ENCODE results near the gene ITPRIP. TPM values are rescaled to one million over a fixed set of nuclear protein-coding genes. Genes with fewer than 3 reads are reported as not detected.

Gene ITPRIP
- total RNA-seq, 1 experiment from 2014 or later = 22.5 TPM

GRCh38 chr10:104296687-104297436 lies 41.4 kb downstream of the ITPRIP start:
- Histone ChIP-seq H3K27ac (ENCODE audit: insufficient read length, low read depth, low read length) (no peak overlapping the region), H3K4ac (ENCODE audit: low read depth, low read length) (no peak overlapping the region), H3K23ac (ENCODE audit: insufficient read length, low read depth, low read length) (no peak overlapping the region), H3K18ac (ENCODE audit: insufficient read length, low read depth, low read length) (no peak overlapping the region), H2BK120ac (ENCODE audit: low read depth, low read length, poor library complexity, severe bottlenecking) (no peak overlapping the region), H3K9me3 (ENCODE audit: control insufficient read depth, low read depth, low read length) (no peaks in the 10 kb centered on the region), H2BK15ac (ENCODE audit: low read depth, low read length) (no peak overlapping the region), H3T11ph (ENCODE audit: low read length) (no peak overlapping the region), H3K27me3 (ENCODE audit: insufficient read depth, low read length) (no peaks in the 10 kb centered on the region), H3K56ac (ENCODE audit: insufficient read length, low read depth, low read length) (no peak overlapping the region), H3K9ac (ENCODE audit: extremely low read depth, insufficient read length, low read length) (no peak overlapping the region), H3K14ac (ENCODE audit: insufficient read depth, low read length) (no peak overlapping the region), H2AK5ac (ENCODE audit: insufficient read length, low read length) (no peak overlapping the region), H3K79me2 (ENCODE audit: insufficient read depth, low read length) (no peaks in the 10 kb centered on the region), H4K5ac (ENCODE audit: insufficient read length, low read depth, low read length) (no peak overlapping the region), H2AFZ (ENCODE audit: low read length) (no peak overlapping the region), H3K79me1 (ENCODE audit: insufficient read depth, low read depth, low read length, poor library complexity, severe bottlenecking) (no peaks in the 10 kb centered on the region), H4K91ac (ENCODE audit: insufficient read length, low read depth, low read length) (no peak overlapping the region), H2BK12ac (ENCODE audit: insufficient read length, low read depth, low read length) (no peak overlapping the region), H4K20me1 (ENCODE audit: control insufficient read depth, insufficient read depth, insufficient read length) (no peaks in the 10 kb centered on the region), H3K4me1 (ENCODE audit: insufficient read depth, low read length) (no peaks in the 10 kb centered on the region; the same call in 1 of the 2 replicates), H2BK20ac (ENCODE audit: low read depth, low read length, poor library complexity, severe bottlenecking) (no peak overlapping the region), H3K23me2 (ENCODE audit: insufficient read length, low read depth, low read length, poor library complexity, severe bottlenecking) (no peaks in the 10 kb centered on the region), H3K4me2 (ENCODE audit: insufficient read depth, insufficient read length, low read length) (no peak overlapping the region), H2BK5ac (ENCODE audit: insufficient read length, low read length) (no peak overlapping the region), H4K8ac (replicated peaks; ENCODE audit: insufficient read length, low read depth, low read length) (no peak overlapping the region)
- no peak for DNase-seq
- TF ChIP-seq CTCF (conservative IDR thresholded peaks at IDR 0.05) = no peak
- no CpG with 5 or more reads among the region's 10 CpGs for WGBS (ENCODE audit: extremely low coverage, insufficient read length, low lambda C conversion rate)
- Mint-ChIP-seq H3K9me3 (peaks cover 2 to 3% of the 10 kb centered on the region in 2 experiments; a peak in 3 of 5 replicates), H3K4me1 (peaks cover 17 to 22% of the 10 kb centered on the region in 2 experiments), H3K27me3 (ENCODE audit: low read depth) (no peaks in the 10 kb centered on the region), H3K4me3 (no peak overlapping the region), H3K36me3 (ENCODE audit: insufficient read depth in 1 of 3, low read depth in 3 of 3) (no peaks in the 10 kb centered on the region; a peak in 1 of 7 replicates), H3K27ac (peak overlapping the region in 2 of 3 experiments; percentile 43 to 45; a peak in 2 of 7 replicates)
